HEK293T (cell line): Measurements from ENCODE around the gene NKTR.

Source experiments
- ARNT ChIP-seq: fragments of 450-650 bp; IDR thresholded peaks from 2 replicates; pipeline ENCODE4 v1.6.1; 2017; ENCODE audit warnings: mild to moderate bottlenecking
- BHLHE40 ChIP-seq: fragments of 450-650 bp; IDR thresholded peaks from 2 replicates; pipeline ENCODE4 v1.6.1; 2016; ENCODE audit warnings: mild to moderate bottlenecking, moderate library complexity, borderline replicate concordance
- CTBP1 ChIP-seq: fragments of 450-650 bp; IDR thresholded peaks from 2 replicates; pipeline ENCODE4 v1.6.1; 2016; ENCODE audit warnings: borderline replicate concordance
- ELF4 ChIP-seq: fragments of 450-650 bp; IDR thresholded peaks from 2 replicates; pipeline ENCODE4 v1.6.1; 2017; ENCODE audit warnings: antibody characterized with exemption
- FOXA1 ChIP-seq: fragments of 450-650 bp; IDR thresholded peaks from 2 replicates; pipeline ENCODE4 v1.6.1; 2016; ENCODE audit warnings: mild to moderate bottlenecking
- FOXK2 ChIP-seq: fragments of 450-650 bp; IDR thresholded peaks from 2 replicates; pipeline ENCODE4 v1.6.1; 2016; ENCODE audit warnings: mild to moderate bottlenecking
- FOXM1 ChIP-seq: fragments of 450-650 bp; IDR thresholded peaks from 2 replicates; pipeline ENCODE4 v1.6.1; 2017; ENCODE audit warnings: mild to moderate bottlenecking, borderline replicate concordance
- HDGF ChIP-seq: fragments of 450-650 bp; IDR thresholded peaks from 2 replicates; pipeline ENCODE4 v1.6.1; 2017; ENCODE audit warnings: antibody characterized with exemption, borderline replicate concordance
- LEF1 ChIP-seq: fragments of 450-650 bp; IDR thresholded peaks from 2 replicates; pipeline ENCODE4 v1.6.1; 2017; ENCODE audit warnings: mild to moderate bottlenecking, borderline replicate concordance
- NFRKB ChIP-seq: fragments of 450-650 bp; IDR thresholded peaks from 2 replicates; pipeline ENCODE4 v1.6.1; 2016; ENCODE audit warnings: mild to moderate bottlenecking, moderate library complexity
- SP1 ChIP-seq: fragments of 450-650 bp; IDR thresholded peaks from 2 replicates; pipeline ENCODE4 v1.6.1; 2017
- SUZ12 ChIP-seq: fragments of 450-650 bp; IDR thresholded peaks from 2 replicates; pipeline ENCODE4 v1.6.1; 2016; ENCODE audit warnings: mild to moderate bottlenecking
- TARDBP ChIP-seq: fragments of 450-650 bp; IDR thresholded peaks from 2 replicates; pipeline ENCODE4 v1.6.1; 2016
- ZNF384 ChIP-seq: fragments of 450-650 bp; IDR thresholded peaks from 2 replicates; pipeline ENCODE4 v1.6.1; 2016

- TF ChIP-seq ZNF384 (no peak), ELF4 (no peak), SP1 (no peak), CTBP1 (no peak), FOXM1 (no peak), SUZ12 (no peak), ARNT (no peak), HDGF (no peak), LEF1 (no peak), FOXA1 (no peak), BHLHE40 (no peak), NFRKB (no peak), TARDBP (no peak), FOXK2 (no peak)
Measured at GRCh38 chr3:42605546-42606173, 5.2 kb downstream of the NKTR start.
